Colonic mucosa (tissue), 4 donors: ENCODE measurements around the gene C12orf56. TPM values are rescaled to one million over a fixed set of nuclear protein-coding genes. Genes with fewer than 3 reads are reported as not detected.
"Not testable (repeated sequence)": the region's sequence is repeated elsewhere in the genome, so short reads cannot be mapped to it uniquely, and the experiment has no call there.

Source experiments
- DNase-seq: peaks from one replicate; pipeline ENCODE4 v3.0.0-alpha.2; 2020
- H3K27ac ChIP-seq: fragments of 200-600 bp; one replicate; pipeline ENCODE4 v1.8.0; 2021
- H3K27me3 ChIP-seq: fragments of 200-600 bp; one replicate; pipeline ENCODE4 v1.8.0; 2021
- H3K36me3 ChIP-seq: fragments of 200-600 bp; one replicate; pipeline ENCODE4 v1.8.0; 2021
- H3K4me1 ChIP-seq: fragments of 200-600 bp; one replicate; pipeline ENCODE4 v1.8.0; 2021; ENCODE audit warnings: mild to moderate bottlenecking
- H3K4me3 ChIP-seq: fragments of 200-600 bp; one replicate; pipeline ENCODE4 v1.8.0; 2021
- H3K9ac ChIP-seq, 2 donors: one replicate each; pipeline ENCODE4 v1.7.0; 2013; ENCODE audit warnings: control low read depth in 2 of 2, low read depth in 2 of 2, low read length in 2 of 2
- H3K9me3 ChIP-seq: fragments of 200-600 bp; one replicate; pipeline ENCODE4 v1.8.0; 2021
- intact Hi-C: fragments of 100-400 bp; cut with DNase I; formaldehyde crosslinking; loops from one replicate; pipeline ENCODE4 v1.14.1; 2022
- total RNA-seq, 2 donors: library from RNA; stranded (reverse); fragmentation: NEBNext Ultra II Directional in 1 of 2; extraction: Animal tissue kit (Norgen Biotek cat#: 25700) in 1 of 2; gene quantifications; one replicate each; pipeline ENCODE4 v1.2.1, GENCODE V29; 2021
- TF ChIP-seq, protein P1 (sequence below): fragments of 200-600 bp; IDR thresholded peaks from one replicate; pipeline ENCODE4 v1.8.0; 2022; ENCODE audit warnings: antibody characterized with exemption, mild to moderate bottlenecking
- donor health status: healthy.
- donor health status: DM: no; HTN: no; CAD: no.
- donor health status: DM: no; HTN: no; CAD: no.

C12orf56 gene
- total RNA-seq, 2 donors from 2014 or later, result 0.74 to 0.77 TPM

DNA sequence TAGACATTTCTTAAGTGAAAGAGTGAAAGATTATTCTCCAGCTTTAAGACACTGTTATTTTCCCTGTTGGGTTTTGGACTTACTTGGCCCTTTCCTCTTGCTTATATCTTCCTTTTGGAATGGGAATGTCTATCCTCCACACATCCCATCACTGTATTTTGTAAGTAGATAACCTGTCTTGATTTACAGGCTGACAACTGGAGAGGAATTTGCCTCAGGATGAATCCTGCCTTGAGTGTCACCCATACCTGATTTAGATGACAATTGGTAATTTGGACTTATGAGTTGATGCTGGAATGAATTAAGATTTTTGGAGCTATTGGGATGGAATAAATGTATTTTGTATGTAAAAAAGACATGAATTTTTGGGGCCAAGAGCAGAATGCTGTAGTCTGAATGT, 94.3 kb downstream of the C12orf56 start:
- H3K27me3 ChIP-seq, result no peaks in the 10 kb centered on the region
- H3K4me1 ChIP-seq, result no peaks in the 10 kb centered on the region
- H3K9me3 ChIP-seq, result no peaks in the 10 kb centered on the region
- H3K27ac ChIP-seq, result no peak overlapping the region
- no peak overlapping the region for H3K4me3 ChIP-seq
- no peak for DNase-seq
- TF ChIP-seq, protein P1, sequence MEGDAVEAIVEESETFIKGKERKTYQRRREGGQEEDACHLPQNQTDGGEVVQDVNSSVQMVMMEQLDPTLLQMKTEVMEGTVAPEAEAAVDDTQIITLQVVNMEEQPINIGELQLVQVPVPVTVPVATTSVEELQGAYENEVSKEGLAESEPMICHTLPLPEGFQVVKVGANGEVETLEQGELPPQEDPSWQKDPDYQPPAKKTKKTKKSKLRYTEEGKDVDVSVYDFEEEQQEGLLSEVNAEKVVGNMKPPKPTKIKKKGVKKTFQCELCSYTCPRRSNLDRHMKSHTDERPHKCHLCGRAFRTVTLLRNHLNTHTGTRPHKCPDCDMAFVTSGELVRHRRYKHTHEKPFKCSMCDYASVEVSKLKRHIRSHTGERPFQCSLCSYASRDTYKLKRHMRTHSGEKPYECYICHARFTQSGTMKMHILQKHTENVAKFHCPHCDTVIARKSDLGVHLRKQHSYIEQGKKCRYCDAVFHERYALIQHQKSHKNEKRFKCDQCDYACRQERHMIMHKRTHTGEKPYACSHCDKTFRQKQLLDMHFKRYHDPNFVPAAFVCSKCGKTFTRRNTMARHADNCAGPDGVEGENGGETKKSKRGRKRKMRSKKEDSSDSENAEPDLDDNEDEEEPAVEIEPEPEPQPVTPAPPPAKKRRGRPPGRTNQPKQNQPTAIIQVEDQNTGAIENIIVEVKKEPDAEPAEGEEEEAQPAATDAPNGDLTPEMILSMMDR, result no peak
- H3K36me3 ChIP-seq, result no peaks in the 10 kb centered on the region
- H3K9ac ChIP-seq, result no peak overlapping the region
- intact Hi-C loops, result no loop called here

- TF ChIP-seq, protein P1, result no peak
- Histone ChIP-seq H3K9ac (no peak overlapping the region), H3K27me3 (no peaks in the 10 kb centered on the region), H3K36me3 (no peaks in the 10 kb centered on the region), H3K4me1 (no peaks in the 10 kb centered on the region), H3K27ac (no peak overlapping the region), H3K9me3 (no peaks in the 10 kb centered on the region), H3K4me3 (no peak overlapping the region)
- intact Hi-C loops, result no loop called here
- no peak for DNase-seq
Observed at GRCh38 chr12:64293654-64294364, 96.7 kb downstream of the C12orf56 start.

DNA sequence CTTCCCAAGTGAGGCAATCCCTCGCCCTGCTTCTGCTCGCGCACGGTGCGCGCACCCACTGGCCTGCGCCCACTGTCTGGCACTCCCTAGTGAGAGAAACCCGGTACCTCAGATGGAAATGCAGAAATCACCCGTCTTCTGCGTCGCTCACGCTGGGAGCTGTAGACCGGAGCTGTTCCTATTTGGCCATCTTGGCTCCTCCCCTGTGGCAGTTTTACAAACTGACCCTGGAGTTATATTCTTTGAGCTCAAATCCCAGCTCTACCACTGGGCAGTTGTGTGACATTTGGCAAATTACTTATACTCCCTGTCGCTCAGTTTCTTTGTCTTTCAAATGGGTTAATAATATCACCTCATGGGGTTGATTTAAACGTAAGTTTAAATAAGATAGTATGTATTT, 97.4 kb downstream of the C12orf56 start:
- H3K4me1 ChIP-seq, intact Hi-C loops, DNase-seq, H3K9me3 ChIP-seq, H3K4me3 ChIP-seq, H3K27me3 ChIP-seq, H3K9ac ChIP-seq, H3K36me3 ChIP-seq, H3K27ac ChIP-seq: not testable (repeated sequence)

- DNase-seq, result no peak
- no peak overlapping the region for H3K4me3 ChIP-seq
- no peaks in the 10 kb centered on the region for H3K27me3 ChIP-seq
- no peak overlapping the region for H3K27ac ChIP-seq
- no peaks in the 10 kb centered on the region for H3K9me3 ChIP-seq
- no peaks in the 10 kb centered on the region for H3K4me1 ChIP-seq
- intact Hi-C loops, result no loop called here
- no peaks in the 10 kb centered on the region for H3K36me3 ChIP-seq
- TF ChIP-seq, protein P1, result no peak
- no peak overlapping the region for H3K9ac ChIP-seq
Observed at GRCh38 chr12:64286521-64286920, 104.0 kb downstream of the C12orf56 start.

- DNase-seq, result no peak
- no peaks in the 10 kb centered on the region for H3K4me1 ChIP-seq
- H3K9me3 ChIP-seq, result no peaks in the 10 kb centered on the region
- H3K27me3 ChIP-seq, result no peaks in the 10 kb centered on the region
- intact Hi-C loops, result no loop called here
- H3K9ac ChIP-seq, result no peak overlapping the region
- no peaks in the 10 kb centered on the region for H3K36me3 ChIP-seq
- H3K4me3 ChIP-seq, result no peak overlapping the region
- TF ChIP-seq, protein P1, result no peak
- H3K27ac ChIP-seq, result no peak overlapping the region
Observed at GRCh38 chr12:64284256-64284655, 106.3 kb downstream of the C12orf56 start.

GRCh38 chr12:64278421-64278820, 112.1 kb downstream of the C12orf56 start:
- no peak overlapping the region for H3K4me3 ChIP-seq
- TF ChIP-seq, protein P1, result no peak
- H3K36me3 ChIP-seq, result no peaks in the 10 kb centered on the region
- H3K4me1 ChIP-seq, result no peaks in the 10 kb centered on the region
- intact Hi-C loops, result no loop called here
- no peaks in the 10 kb centered on the region for H3K9me3 ChIP-seq
- DNase-seq, result no peak
- no peaks in the 10 kb centered on the region for H3K27me3 ChIP-seq
- no peak overlapping the region for H3K27ac ChIP-seq
- no peak overlapping the region for H3K9ac ChIP-seq
